K562 (cell line): ENCODE data around the gene LILRB3.
"Not testable (repeated sequence)": the region's sequence is repeated elsewhere in the genome, so short reads cannot be mapped to it uniquely, and the experiment has no call there.

Experiments
- IFI16 ChIP-seq: fragments of 250-450 bp; sonication (Bioruptor Pico); IDR thresholded peaks from 2 replicates; pipeline ENCODE4 v2.1.2; 2022; ENCODE audit warnings: mild to moderate bottlenecking, inconsistent platforms
- POLR2AphosphoS5 ChIP-seq: IDR thresholded peaks from 2 replicates; pipeline ENCODE4 v1.6.1; 2011; ENCODE audit warnings: mild to moderate bottlenecking, low read depth, low read length, moderate library complexity; ENCODE audit not compliant: control insufficient read depth, insufficient read depth

GRCh38 chr19:54222474-54223276 is at the start of gene LILRB3:
- TF ChIP-seq IFI16 (CRISPR knock-in tag); POLR2AphosphoS5: not testable (repeated sequence)
